GM18498 (cell line): ENCODE data around the gene KSR1.

Source experiments
- ATAC-seq: cut with Tn5 transposase; IDR thresholded peaks from one replicate; pipeline ENCODE4 v1.9.1; 2021; ENCODE audit warnings: mild to moderate bottlenecking, moderate library complexity; ENCODE audit not compliant: unreplicated experiment

KSR1 gene

GRCh38 chr17:27532269-27533263 is 76.3 kb downstream of the KSR1 start:
- ATAC-seq = no peak

- ATAC-seq = no peak
Measured at GRCh38 chr17:27533874-27534815, 77.9 kb downstream of the KSR1 start.

- ATAC-seq = no peak
Measured at GRCh38 chr17:27535178-27535928, 79.1 kb downstream of the KSR1 start.

- ATAC-seq = no peak
Measured at GRCh38 chr17:27535975-27536374, 79.7 kb downstream of the KSR1 start.

- ATAC-seq = no peak
Measured at GRCh38 chr17:27536781-27537180, 80.5 kb downstream of the KSR1 start.

GRCh38 chr17:27538156-27538955 is 82.1 kb downstream of the KSR1 start:
- no peak for ATAC-seq

GRCh38 chr17:27539152-27539551 is 82.9 kb downstream of the KSR1 start:
- no peak for ATAC-seq

GRCh38 chr17:27539794-27540317 is 83.6 kb downstream of the KSR1 start:
- ATAC-seq = no peak

GRCh38 chr17:27540318-27541101 is 84.3 kb downstream of the KSR1 start:
- ATAC-seq = no peak

GRCh38 chr17:27541301-27542023 is 85.2 kb downstream of the KSR1 start:
- no peak for ATAC-seq

GRCh38 chr17:27542841-27543463 is 86.7 kb downstream of the KSR1 start:
- no peak for ATAC-seq

GRCh38 chr17:27543464-27543856 is 87.2 kb downstream of the KSR1 start:
- no peak for ATAC-seq

GRCh38 chr17:27543958-27544349 is 87.7 kb downstream of the KSR1 start:
- ATAC-seq = no peak

- ATAC-seq = peak; percentile 85
Measured at GRCh38 chr17:27544350-27545131, 88.3 kb downstream of the KSR1 start.

GRCh38 chr17:27545562-27546229 is 89.4 kb downstream of the KSR1 start:
- ATAC-seq = no peak

- ATAC-seq = no peak
Measured at GRCh38 chr17:27546624-27547300, 90.5 kb downstream of the KSR1 start.
